ENCODE measurements around the gene ACTL8.

The ACTL8 gene

DNA sequence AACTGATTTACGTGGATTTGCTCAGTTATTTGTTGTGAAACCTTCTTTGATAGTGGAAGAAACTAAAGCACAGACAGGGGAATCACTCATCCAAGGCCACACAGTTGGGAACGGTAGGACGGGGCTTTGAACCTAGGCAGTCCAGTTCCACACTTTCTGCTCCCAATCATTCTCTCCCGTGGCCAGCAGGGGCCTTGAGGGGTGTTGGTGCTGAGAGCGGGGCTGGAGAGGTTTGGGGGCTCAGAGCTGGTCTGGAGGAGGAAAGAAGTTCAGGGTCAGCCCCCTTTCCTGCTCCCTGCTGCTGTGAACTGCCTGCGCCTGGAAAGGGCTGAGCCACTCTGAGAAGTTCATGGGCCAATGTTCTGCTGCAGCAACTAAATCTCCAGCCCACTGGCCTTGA lies 31.4 kb upstream of the ACTL8 start:
- Histone ChIP-seq H3K4me1 (ENCODE audit: control insufficient read depth, insufficient read depth, low read length) (no peaks in the 10 kb centered on the region), H3K27me3 (ENCODE audit: control insufficient read depth, insufficient read depth, low read length, poor library complexity, severe bottlenecking) (no peaks in the 10 kb centered on the region), H3K27ac (ENCODE audit: insufficient read depth, low read depth, low read length, poor library complexity, severe bottlenecking) (no peak overlapping the region), H3K36me3 (ENCODE audit: control insufficient read depth, insufficient read depth, low read length) (no peaks in the 10 kb centered on the region), H3K4me3 (ENCODE audit: insufficient read depth, low read depth, low read length) (no peak overlapping the region), H3K9me3 (ENCODE audit: control insufficient read depth, low read length) (no peaks in the 10 kb centered on the region)
- 65 to 72% methylated on average over 6 of the region's 6 CpGs for WGBS, 2 experiments

GRCh38 chr1:17724150-17724549 lies 31.0 kb upstream of the ACTL8 start:
- Histone ChIP-seq H3K4me1 (ENCODE audit: control insufficient read depth, insufficient read depth, low read length) (no peaks in the 10 kb centered on the region), H3K4me3 (ENCODE audit: insufficient read depth, low read depth, low read length) (no peak overlapping the region), H3K27ac (ENCODE audit: insufficient read depth, low read depth, low read length, poor library complexity, severe bottlenecking) (no peak overlapping the region), H3K9me3 (ENCODE audit: control insufficient read depth, low read length) (no peaks in the 10 kb centered on the region), H3K36me3 (ENCODE audit: control insufficient read depth, insufficient read depth, low read length) (no peaks in the 10 kb centered on the region), H3K27me3 (ENCODE audit: control insufficient read depth, insufficient read depth, low read length, poor library complexity, severe bottlenecking) (no peaks in the 10 kb centered on the region)
- 87 to 91% methylated on average over 6 of the region's 6 CpGs for WGBS, 2 experiments

DNA sequence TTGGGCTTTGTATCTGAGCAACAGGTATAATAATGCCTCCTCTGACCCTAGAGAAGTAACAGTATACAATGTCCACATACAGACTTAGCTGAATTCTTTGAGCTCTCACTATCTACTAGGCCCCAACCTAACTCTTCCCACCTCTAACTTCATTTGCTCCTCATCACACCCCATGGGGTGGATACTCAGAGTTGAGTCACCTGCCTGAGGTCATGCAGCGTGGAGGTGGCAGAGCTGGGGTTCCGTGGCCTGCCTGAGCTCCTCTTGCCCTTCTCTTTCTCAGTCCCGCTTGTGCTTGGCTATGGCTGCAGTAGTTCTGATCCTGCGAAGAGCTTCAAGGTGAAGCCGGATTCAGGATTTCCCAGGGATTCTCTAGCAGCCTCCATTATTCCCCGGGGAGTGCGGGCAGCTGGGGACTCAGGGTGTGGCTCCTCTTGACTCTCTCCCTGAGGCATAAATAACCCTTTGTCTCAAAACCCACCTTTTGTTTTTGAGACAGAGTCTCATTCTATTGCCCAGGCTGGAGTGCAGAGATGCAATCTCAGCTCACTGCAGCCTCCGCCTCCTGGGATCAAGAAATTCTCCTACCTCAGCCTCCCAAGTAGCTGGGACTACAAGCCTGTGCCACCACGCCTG lies 29.9 kb upstream of the ACTL8 start:
- H3K9me3 ChIP-seq (ENCODE audit: control insufficient read depth, low read length): no peaks in the 10 kb centered on the region
- no peak overlapping the region for H3K27ac ChIP-seq (ENCODE audit: insufficient read depth, low read depth, low read length, poor library complexity, severe bottlenecking)
- H3K36me3 ChIP-seq (ENCODE audit: control insufficient read depth, insufficient read depth, low read length): no peaks in the 10 kb centered on the region
- WGBS, 2 experiments: 87 to 88% methylated on average over 9 of the region's 9 CpGs
- no peaks in the 10 kb centered on the region for H3K27me3 ChIP-seq (ENCODE audit: control insufficient read depth, insufficient read depth, low read length, poor library complexity, severe bottlenecking)
- no peaks in the 10 kb centered on the region for H3K4me1 ChIP-seq (ENCODE audit: control insufficient read depth, insufficient read depth, low read length)
- no peak overlapping the region for H3K4me3 ChIP-seq (ENCODE audit: insufficient read depth, low read depth, low read length)

DNA sequence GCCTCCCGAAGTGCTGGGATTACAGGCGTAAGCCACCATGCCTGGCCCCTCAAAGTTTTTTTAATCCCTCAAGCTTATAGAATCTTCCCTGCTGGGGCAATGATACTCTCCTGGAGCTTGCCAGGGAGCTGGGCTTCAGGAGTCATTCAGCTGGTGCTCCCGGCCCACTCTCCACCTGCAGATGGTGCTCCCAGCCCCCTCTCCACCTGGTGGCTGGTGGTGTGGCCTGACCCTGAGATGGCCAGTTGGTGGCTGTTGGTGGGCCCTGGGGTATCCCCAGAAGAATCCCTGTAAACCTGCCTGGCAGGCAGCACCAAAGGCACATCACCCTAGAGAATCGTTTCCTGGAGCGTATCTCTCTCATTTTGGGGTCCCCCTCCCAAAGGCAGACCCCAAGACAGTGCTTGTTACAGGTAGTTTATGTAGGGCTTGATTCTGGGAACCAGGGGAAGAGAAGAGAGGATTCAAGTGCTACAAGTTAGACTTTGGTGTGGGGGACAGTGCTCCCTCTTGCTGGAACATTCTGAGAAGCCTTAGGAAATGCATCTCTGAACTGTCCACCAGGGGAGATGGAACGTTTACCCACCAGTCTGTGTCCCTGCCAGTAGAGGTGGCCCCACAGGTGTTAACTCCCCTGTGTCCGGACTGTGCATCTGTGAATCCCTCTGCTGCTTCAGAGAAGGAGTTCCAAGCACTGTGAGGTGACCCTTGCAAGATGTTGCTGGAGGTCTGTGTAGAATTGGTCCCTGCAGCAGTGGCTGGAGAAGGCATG lies 29.1 kb upstream of the ACTL8 start:
- Histone ChIP-seq H3K4me1 (ENCODE audit: control insufficient read depth, insufficient read depth, low read length) (no peaks in the 10 kb centered on the region), H3K36me3 (ENCODE audit: control insufficient read depth, insufficient read depth, low read length) (no peaks in the 10 kb centered on the region), H3K9me3 (ENCODE audit: control insufficient read depth, low read length) (no peaks in the 10 kb centered on the region), H3K4me3 (ENCODE audit: insufficient read depth, low read depth, low read length) (no peak overlapping the region), H3K27me3 (ENCODE audit: control insufficient read depth, insufficient read depth, low read length, poor library complexity, severe bottlenecking) (no peaks in the 10 kb centered on the region), H3K27ac (ENCODE audit: insufficient read depth, low read depth, low read length, poor library complexity, severe bottlenecking) (no peak overlapping the region)
- WGBS, 2 experiments: 78% methylated on average over 7 of the region's 7 CpGs

DNA sequence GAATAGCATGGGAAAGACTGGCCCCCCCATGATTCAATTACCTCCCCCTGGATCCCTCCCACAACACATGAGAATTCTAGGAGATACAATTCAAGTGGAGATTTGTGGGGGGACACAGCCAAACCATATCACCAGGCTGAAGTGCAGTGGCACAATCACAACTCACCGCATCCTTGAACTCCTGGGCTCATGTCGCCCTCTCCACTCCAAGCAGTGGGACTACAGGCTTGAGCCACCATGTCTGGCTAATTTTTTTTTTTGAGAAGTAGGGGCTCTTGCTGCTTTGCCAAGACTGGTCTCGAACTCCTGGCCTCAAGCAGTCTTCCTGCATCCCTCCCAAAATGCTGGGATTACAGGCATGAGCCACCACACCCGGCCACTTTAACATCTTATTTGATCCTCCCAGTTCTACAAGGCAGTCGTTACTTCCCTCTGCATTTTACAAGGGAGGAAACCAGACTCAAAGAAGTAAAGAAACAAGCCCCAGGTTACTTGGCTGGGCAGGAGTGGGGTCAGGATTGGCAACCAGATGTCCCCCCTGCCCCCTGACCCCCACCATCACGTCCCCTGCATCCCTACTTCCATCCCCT lies 26.9 kb upstream of the ACTL8 start:
- Histone ChIP-seq H3K36me3 (ENCODE audit: control insufficient read depth, insufficient read depth, low read length) (no peaks in the 10 kb centered on the region), H3K27ac (ENCODE audit: insufficient read depth, low read depth, low read length, poor library complexity, severe bottlenecking) (no peak overlapping the region), H3K4me1 (ENCODE audit: control insufficient read depth, insufficient read depth, low read length) (no peaks in the 10 kb centered on the region), H3K27me3 (ENCODE audit: control insufficient read depth, insufficient read depth, low read length, poor library complexity, severe bottlenecking) (no peaks in the 10 kb centered on the region), H3K4me3 (ENCODE audit: insufficient read depth, low read depth, low read length) (no peak overlapping the region), H3K9me3 (ENCODE audit: control insufficient read depth, low read length) (no peaks in the 10 kb centered on the region)
- 87 to 95% methylated on average over 6 of the region's 6 CpGs for whole genome bisulfite sequencing, 2 experiments

DNA sequence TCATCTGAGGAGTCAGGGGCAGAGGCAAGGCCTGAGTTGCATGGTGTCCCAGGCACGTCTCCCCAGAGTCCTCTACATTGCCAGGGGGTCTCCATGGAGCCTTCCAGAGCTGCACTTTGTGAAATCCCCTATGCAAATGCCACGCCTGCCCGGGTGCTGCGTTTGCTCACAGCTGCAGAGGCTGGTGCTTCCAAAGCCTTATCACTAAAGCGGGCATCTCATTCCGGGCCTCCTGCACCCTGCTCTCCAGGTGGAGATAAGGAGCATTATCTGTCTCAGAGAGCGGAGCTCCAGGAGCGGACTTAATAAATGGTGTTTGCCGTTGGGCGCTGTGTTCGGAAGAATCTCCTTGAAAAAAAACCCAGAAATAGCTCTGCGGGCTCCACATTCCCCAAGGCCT lies 25.9 kb upstream of the ACTL8 start:
- Histone ChIP-seq H3K4me1 (ENCODE audit: control insufficient read depth, insufficient read depth, low read length) (no peaks in the 10 kb centered on the region), H3K4me3 (ENCODE audit: insufficient read depth, low read depth, low read length) (no peak overlapping the region), H3K36me3 (ENCODE audit: control insufficient read depth, insufficient read depth, low read length) (no peaks in the 10 kb centered on the region), H3K27me3 (ENCODE audit: control insufficient read depth, insufficient read depth, low read length, poor library complexity, severe bottlenecking) (no peaks in the 10 kb centered on the region), H3K27ac (ENCODE audit: insufficient read depth, low read depth, low read length, poor library complexity, severe bottlenecking) (no peak overlapping the region), H3K9me3 (ENCODE audit: control insufficient read depth, low read length) (no peaks in the 10 kb centered on the region)
- WGBS, 2 experiments: 90% methylated on average over 12 of the region's 12 CpGs

DNA sequence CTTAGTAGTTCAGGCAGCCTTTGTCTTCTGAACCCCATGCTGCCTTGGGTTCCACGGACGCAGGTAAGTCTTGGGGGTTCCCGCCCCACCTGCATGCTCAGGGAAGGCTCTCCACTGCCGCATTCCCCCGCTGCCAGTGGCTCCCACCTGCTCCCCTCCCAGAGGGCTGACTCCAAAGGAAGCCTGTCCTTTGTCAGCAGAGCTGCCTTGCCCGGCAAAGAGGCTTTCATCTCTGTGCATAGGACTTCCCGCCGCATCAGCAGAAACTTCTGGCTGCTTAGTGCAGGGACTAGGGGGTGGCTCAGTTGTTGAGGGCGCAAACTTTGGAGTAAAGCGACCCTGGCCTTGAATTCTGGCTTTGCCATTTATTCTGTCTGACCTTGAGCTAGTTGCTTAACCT lies 25.2 kb upstream of the ACTL8 start:
- no peaks in the 10 kb centered on the region for H3K36me3 ChIP-seq (ENCODE audit: control insufficient read depth, insufficient read depth, low read length)
- no peak overlapping the region for H3K27ac ChIP-seq (ENCODE audit: insufficient read depth, low read depth, low read length, poor library complexity, severe bottlenecking)
- WGBS, 2 experiments: 78 to 80% methylated on average over 10 of the region's 10 CpGs
- no peak overlapping the region for H3K4me3 ChIP-seq (ENCODE audit: insufficient read depth, low read depth, low read length)
- no peaks in the 10 kb centered on the region for H3K27me3 ChIP-seq (ENCODE audit: control insufficient read depth, insufficient read depth, low read length, poor library complexity, severe bottlenecking)
- no peaks in the 10 kb centered on the region for H3K9me3 ChIP-seq (ENCODE audit: control insufficient read depth, low read length)
- no peaks in the 10 kb centered on the region for H3K4me1 ChIP-seq (ENCODE audit: control insufficient read depth, insufficient read depth, low read length)

- 88 to 92% methylated on average over 5 of the region's 5 CpGs for WGBS, 2 experiments
- Histone ChIP-seq H3K27me3 (ENCODE audit: control insufficient read depth, insufficient read depth, low read length, poor library complexity, severe bottlenecking) (no peaks in the 10 kb centered on the region), H3K36me3 (ENCODE audit: control insufficient read depth, insufficient read depth, low read length) (no peaks in the 10 kb centered on the region), H3K4me3 (ENCODE audit: insufficient read depth, low read depth, low read length) (no peak overlapping the region), H3K9me3 (ENCODE audit: control insufficient read depth, low read length) (no peaks in the 10 kb centered on the region), H3K27ac (ENCODE audit: insufficient read depth, low read depth, low read length, poor library complexity, severe bottlenecking) (no peak overlapping the region), H3K4me1 (ENCODE audit: control insufficient read depth, insufficient read depth, low read length) (peaks cover 12% of the 10 kb centered on the region)
These were observed 23.7 kb upstream of the ACTL8 start for GRCh38 chr1:17731460-17731859.

- Histone ChIP-seq H3K4me1 (ENCODE audit: control insufficient read depth, insufficient read depth, low read length) (peaks cover 13% of the 10 kb centered on the region), H3K4me3 (ENCODE audit: insufficient read depth, low read depth, low read length) (no peak overlapping the region), H3K36me3 (ENCODE audit: control insufficient read depth, insufficient read depth, low read length) (no peaks in the 10 kb centered on the region), H3K27me3 (ENCODE audit: control insufficient read depth, insufficient read depth, low read length, poor library complexity, severe bottlenecking) (no peaks in the 10 kb centered on the region), H3K27ac (ENCODE audit: insufficient read depth, low read depth, low read length, poor library complexity, severe bottlenecking) (no peak overlapping the region), H3K9me3 (ENCODE audit: control insufficient read depth, low read length) (no peaks in the 10 kb centered on the region)
- 91 to 94% methylated on average over 2 of the region's 2 CpGs for WGBS, 2 experiments
These were observed 22.7 kb upstream of the ACTL8 start for GRCh38 chr1:17732475-17732874.

GRCh38 chr1:17733661-17734060 lies 21.5 kb upstream of the ACTL8 start:
- H3K27me3 ChIP-seq (ENCODE audit: control insufficient read depth, insufficient read depth, low read length, poor library complexity, severe bottlenecking): no peaks in the 10 kb centered on the region
- H3K36me3 ChIP-seq (ENCODE audit: control insufficient read depth, insufficient read depth, low read length): no peaks in the 10 kb centered on the region
- no peak overlapping the region for H3K4me3 ChIP-seq (ENCODE audit: insufficient read depth, low read depth, low read length)
- H3K4me1 ChIP-seq (ENCODE audit: control insufficient read depth, insufficient read depth, low read length): peaks cover 13% of the 10 kb centered on the region
- WGBS, 2 experiments: 93% methylated on average over 21 of the region's 21 CpGs
- H3K9me3 ChIP-seq (ENCODE audit: control insufficient read depth, low read length): no peaks in the 10 kb centered on the region
- H3K27ac ChIP-seq (ENCODE audit: insufficient read depth, low read depth, low read length, poor library complexity, severe bottlenecking): no peak overlapping the region

Data from ectodermal cell (in vitro differentiated cells).